NCI-H1105 treated with DMSO at 0.1 percent for 48 hours (cell line): ENCODE results near the gene TSHZ2.
"Not testable (repeated sequence)": the region's sequence is repeated elsewhere in the genome, so short reads cannot be mapped to it uniquely, and the experiment has no call there.

Source experiments
- DNase-seq: peaks from one replicate; lab custom pipeline; 2025; lab: John Stamatoyannopoulos, UW

TSHZ2 gene

GRCh38 chr20:52962183-52962582, 10.0 kb upstream of the TSHZ2 start:
- no peak for DNase-seq

GRCh38 chr20:52963131-52963530, 9.0 kb upstream of the TSHZ2 start:
- DNase-seq: no peak

- DNase-seq: no peak
Observed at GRCh38 chr20:52964131-52964530, 8.0 kb upstream of the TSHZ2 start.

DNA sequence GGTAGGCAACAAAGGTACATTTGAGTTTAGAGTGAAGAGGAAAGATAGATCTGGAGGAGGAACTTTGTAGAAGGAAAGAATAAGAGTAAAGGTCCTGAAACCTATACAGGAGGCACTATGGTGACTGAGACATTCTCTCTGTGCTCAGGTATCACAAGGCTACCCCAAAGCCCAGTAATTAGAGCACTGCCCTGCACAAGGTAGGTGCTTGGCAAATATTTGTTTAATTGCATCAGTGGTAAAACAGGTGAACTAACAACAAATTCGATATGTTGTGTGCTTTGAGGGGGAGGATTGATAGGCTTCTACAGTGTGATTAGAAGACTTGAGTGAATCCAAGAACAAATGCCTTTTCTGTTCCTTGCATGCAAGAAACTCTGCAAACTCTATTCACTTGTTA, 6.8 kb upstream of the TSHZ2 start:
- DNase-seq: no peak

GRCh38 chr20:52965819-52966218, 6.3 kb upstream of the TSHZ2 start:
- DNase-seq: no peak

DNA sequence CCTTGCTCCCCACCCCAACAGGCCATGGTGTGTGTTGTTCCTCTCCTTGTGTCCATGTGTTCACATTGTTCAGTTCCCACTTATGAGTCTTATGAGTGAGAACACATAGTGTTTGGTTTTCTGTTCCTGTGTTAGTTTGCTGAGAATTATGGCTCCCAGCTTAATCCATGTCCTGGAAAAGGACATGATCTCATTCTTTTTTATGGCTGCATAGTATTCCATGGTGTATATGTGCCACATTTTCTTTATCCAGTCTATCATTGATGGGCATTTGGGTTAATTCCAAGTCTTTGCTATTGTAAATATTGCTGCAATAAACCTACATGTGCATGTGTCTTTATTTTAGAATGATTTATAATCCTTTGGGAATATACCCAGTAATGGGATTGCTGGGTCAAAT, 5.6 kb upstream of the TSHZ2 start:
- not testable (repeated sequence) for DNase-seq

DNA sequence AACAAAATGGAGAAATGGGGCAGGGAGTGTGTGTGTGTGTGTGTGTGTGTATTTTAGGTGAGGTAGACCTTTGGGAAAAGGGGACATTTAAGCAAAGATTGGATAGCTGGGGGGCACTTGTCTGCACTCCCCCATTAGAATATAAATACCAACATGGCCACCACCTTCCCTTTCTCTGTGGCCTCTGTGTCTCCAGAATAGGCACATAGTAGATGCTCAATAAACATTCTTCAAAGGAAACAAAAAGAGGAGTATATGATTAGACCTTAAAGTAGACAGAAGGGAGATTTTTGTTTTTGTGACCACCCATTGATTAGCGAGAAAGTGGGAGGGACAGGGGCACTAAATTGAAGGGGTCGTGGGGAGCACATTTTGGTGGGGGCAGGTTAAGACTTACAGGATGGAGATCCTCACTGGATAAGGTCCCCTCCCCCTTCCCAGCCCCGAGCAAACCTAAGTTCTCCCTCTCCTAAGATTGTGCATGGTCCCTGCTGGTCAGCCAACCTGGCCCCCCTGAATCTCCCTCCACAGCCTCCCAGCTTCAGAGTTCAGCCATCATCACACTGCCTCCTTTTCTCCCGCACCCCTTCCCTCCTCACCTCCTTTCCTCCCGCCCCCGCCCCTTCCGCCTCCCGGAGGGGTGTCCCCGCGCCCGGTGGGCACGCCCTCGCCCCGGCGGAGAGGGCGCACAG, 514 bp upstream of the TSHZ2 start:
- DNase-seq: no peak

GRCh38 chr20:52972965-52973819, 1.0 kb downstream of the TSHZ2 start:
- DNase-seq: no peak

GRCh38 chr20:52974179-52974594, 2.0 kb downstream of the TSHZ2 start:
- DNase-seq: no peak

DNA sequence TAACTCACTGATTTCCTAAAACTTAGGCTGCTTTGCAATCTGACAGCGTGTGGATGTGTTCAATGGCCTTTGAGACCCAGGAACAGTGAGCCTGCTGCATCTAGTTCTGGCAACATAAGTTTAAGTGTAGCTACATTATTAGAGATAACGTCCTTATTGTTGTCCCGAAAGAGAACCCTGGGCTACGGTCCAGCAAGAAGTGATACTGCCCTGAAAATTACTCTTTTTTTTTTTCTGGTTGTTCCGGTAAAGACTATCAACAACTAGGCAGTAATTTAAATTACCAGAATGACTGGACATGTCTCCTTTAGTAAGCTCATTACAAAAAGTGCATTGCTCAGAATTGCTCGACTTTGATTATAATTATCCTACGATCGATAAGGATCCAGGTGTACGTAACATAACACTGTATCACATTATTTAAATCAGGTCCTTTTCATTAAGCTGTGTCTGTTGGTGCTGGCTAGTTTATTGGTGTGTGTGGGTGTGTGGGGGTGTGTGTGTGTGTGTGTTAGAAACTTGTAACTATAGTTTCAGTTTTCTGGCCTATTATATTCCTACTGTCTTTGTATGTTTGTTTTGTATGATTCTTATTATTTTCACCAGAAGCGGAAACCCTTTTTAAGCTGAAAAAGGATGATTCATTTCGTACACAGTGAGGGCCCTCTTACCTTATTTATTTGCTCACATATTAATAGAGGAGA, 3.0 kb downstream of the TSHZ2 start:
- peak; percentile 58 for DNase-seq

DNA sequence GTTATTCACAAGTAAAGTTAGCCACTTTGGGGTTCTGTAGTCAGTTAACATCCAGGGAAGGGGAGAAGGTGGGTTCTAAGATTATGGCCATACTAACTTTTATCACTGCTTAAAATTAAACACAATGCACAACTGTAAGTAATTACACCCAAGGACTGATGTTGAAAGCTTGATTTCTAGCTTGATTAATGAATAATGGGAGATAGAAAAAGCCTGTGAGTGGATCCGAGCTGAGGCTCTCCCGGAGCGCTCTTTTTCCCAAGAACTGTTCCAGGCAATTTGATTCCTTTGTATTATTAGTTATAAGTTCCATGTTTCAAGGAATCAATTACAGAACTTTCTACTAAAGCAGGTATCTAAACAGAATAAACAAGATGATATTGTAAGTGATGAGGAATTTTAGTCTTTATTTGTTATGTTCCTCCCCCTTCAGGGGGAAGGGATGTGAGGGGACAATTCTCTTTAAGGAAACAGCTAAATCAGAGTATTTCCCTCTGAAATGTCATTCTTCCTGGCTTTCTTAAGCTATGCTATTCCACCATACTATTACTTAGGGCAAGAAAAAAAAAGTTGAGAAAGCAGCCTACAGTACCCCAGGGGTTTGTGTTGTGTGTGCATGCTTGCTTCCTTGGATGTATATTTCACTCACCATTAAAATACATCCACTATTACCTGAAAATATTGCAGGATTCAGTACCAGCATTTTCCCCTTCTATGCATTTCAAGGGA, 3.8 kb downstream of the TSHZ2 start:
- no peak for DNase-seq

GRCh38 chr20:52978851-52979250, 6.7 kb downstream of the TSHZ2 start:
- DNase-seq: no peak

- DNase-seq: no peak
Observed at GRCh38 chr20:52981051-52981450, 8.9 kb downstream of the TSHZ2 start.

- no peak for DNase-seq
Observed at GRCh38 chr20:52983726-52984450, 11.7 kb downstream of the TSHZ2 start.

GRCh38 chr20:52984451-52984810, 12.3 kb downstream of the TSHZ2 start:
- DNase-seq: no peak

DNA sequence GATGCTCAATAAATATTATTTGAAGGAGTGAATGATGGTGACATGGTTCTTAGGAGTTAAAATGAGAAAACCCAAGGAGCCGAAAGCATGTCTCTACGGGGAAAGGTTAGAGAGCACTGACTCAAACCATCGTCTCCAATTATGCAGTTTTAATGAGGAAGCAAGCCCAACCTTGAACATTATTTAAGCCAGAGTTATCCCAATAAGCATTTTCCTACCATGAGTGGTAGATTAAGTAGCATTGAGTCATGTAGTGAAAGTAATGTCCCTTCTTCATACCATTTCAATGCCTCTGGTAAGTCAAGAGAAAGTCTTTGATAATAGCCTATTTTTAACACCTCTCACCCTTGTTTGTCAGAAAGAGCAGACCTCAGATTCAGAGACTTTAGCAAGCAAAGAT, 13.5 kb downstream of the TSHZ2 start:
- DNase-seq: no peak

DNA sequence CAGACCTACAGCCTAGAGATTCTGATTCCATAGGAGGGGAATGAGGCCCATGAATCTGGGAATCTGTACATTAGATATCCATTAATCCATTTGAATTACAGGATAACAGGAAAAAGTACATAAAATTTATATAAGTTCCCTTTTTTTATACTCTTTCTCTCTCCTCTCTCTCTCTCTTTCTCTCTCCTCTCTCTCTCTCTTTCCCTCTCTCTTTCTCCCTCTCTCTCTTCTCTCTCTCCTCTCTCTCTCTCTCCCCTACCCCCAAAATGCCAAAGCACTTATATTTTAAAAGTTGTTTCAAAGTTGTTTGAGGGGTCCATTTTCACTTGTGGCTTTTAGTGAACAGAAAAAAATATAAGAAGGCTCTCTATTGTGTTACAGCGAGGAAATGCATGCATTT, 15.1 kb downstream of the TSHZ2 start:
- no peak for DNase-seq

- DNase-seq: no peak
Observed at GRCh38 chr20:52991830-52992229, 19.7 kb downstream of the TSHZ2 start.

- DNase-seq: no peak
Observed at GRCh38 chr20:52992632-52993031, 20.5 kb downstream of the TSHZ2 start.

DNA sequence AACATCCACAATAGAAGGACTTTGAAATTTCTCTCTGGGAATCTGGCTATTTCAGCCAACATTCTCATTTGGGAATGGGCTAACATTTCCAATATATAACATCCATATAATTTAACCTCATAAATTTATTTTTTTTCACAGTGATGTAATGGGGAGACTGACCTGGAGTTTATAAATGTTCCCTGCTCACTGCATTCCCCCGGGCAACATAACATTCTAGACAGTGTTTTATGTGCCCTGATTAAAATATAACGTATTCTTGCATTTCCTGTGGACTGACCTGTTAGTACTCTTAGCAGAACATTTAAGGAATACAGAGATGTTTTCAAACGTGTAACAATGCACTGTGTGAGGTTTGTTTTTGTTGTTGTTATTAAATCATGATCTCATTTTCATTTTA, 20.9 kb downstream of the TSHZ2 start:
- no peak for DNase-seq

- no peak for DNase-seq
Observed at GRCh38 chr20:52994184-52994970, 22.2 kb downstream of the TSHZ2 start.
